Hypothalamus (tissue), 51 donors: Measurements from ENCODE around the gene PAFAH2.
"Not testable (repeated sequence)": the region's sequence is repeated elsewhere in the genome, so short reads cannot be mapped to it uniquely, and the experiment has no call there.

Experiments
- DNase-seq, 51 donors: peaks; one replicate each; lab custom pipeline; 2025; lab: John Stamatoyannopoulos, UW

Gene PAFAH2

DNA sequence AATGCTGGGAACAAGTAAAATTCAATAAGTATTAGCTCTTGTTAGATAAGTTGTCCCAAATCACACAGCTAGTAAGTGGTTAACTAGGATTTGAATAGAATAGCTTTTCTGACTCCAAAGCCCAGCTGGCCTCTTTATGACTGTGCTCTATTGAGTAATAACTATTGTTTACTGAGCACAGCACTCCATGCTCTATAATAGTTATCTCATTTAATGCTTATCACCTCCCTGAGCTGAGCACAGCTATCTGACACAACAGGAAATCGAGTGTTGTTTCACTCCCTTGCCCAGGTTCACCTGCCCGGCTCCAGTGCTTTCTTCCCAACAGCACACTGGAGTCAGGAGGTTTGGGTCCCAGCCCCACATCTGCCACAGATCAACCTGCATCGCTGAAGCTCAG, 52.9 kb downstream of the PAFAH2 start:
- no peak for DNase-seq

DNA sequence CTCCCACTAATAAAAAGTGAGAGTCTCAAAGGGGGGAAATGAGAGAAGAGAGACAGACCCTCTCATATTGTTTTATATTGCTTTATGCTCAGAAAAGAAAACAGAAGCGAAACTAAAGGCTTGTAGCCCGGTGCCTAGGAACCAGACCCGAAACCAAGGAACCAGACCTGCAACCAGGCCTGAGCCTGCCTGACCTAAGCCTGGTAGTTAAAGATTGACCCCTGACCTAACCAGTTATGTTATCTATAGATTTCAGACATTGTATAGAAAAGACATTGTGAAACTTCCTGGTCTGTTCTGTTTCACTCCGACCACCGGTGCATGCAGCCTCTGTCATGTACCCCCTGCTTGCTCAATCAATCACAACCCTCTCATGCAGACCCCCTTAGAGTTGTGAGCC, 54.4 kb downstream of the PAFAH2 start:
- not testable (repeated sequence) for DNase-seq

DNA sequence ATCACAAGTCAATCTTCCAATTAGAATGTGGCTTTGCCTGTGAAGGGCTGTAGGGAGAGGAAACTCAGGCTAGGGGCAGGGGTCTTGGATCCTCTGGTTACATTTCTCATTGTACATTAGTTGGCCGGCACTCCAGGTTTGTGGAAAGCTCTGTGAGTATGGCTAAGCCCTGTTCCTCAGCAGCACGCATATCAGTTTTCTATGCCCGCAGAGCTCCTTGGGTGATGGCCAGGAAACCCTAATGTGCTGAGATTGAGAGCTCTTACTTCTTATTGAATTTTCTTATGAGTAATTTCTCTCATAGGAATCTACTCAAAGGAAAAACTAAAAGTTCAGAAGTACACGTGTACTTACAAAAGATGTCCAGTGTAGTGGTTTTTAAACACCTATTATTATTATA, 60.9 kb downstream of the PAFAH2 start:
- DNase-seq, result no peak

DNA sequence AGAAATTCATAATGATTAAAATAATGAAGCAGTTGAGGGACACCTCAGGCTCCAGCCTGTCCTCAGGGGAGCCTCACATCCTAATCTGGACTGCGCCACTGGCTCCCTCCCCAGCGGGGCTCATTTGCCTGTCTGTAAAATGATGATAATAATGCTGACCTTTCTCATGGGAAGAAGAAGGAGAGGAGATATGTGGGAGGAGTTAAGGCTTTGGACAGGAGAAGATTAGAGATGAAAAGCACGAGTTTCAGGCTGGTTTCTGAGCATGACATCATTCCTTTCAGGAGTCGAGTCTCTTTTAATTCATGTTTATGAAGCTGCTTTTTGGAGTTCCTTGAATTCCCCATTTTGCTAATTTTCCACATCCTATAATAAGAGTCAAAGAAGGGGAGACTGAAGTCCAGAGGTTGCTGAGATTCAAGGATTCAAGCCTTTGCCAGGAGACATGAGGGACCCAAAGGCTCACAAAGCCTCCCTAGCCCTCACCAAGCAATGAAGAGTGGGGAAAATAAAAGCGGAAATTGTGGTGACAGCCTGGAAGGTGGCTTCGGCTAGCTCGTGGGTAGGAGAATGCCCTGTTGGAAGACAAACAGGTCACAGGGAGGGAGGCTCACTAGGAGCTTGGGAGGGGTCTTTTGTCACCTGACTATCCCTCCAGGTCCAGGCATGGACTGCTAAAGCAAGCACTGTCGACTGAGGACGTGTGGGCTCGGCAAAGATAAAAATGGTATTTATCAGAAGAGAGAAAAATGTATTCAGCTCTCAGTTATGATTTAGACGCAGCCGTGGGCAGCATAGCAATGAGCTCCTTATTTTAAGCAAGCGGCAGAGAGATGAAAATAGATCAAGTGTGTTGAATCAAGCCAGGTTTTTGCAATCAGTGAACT, 64.1 kb downstream of the PAFAH2 start:
- DNase-seq, result peak in 3 of 51 donors; percentile 11 to 58 (median 49)

DNA sequence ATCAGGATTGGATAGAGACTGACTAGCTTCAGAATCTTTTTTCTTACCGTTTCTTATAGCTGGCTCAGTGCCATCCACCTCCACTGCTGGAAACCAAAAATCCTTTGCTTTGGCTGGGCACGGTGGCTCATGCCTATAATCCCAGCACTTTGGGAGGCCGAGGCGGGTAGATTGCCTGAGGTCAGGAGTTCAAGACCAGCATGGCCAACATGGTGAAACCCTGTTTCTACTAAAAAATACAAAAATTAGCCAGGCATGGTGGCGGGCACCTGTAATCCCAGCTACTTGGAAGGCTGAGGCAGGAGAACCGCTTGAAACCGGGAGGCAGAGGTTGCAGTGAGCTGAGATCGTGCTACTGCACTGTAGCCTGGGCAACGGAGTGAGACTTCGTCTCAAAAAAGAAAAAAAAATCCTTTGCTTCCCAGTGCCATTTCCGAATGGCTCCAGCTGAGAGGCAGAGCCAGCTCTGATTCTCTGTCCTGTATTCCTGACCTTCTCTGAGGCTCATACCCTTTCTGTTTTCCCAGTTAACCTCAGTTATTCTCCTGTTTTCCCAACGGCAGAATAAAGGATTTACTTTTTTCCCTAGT, 65.0 kb downstream of the PAFAH2 start:
- DNase-seq, result peak in 1 of 51 donors; percentile 25

DNA sequence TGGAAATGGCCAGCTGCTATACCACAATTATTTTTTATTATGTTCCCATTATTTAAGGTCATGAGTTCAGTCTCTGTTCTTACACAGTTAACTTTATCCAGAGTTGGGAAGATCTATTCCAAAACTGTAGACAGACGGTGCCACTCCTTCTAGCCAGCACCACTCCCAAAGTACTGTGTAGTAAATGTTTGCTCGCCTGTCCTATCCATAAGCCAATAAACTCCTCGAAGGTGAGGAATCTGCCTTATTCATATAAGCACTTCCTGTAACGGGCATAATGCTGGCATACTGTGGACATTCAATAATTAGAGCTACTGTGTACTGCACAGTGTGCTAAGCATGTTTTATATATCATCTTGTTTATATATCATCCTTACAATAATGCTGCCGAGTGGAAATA, 65.5 kb downstream of the PAFAH2 start:
- no peak for DNase-seq

DNA sequence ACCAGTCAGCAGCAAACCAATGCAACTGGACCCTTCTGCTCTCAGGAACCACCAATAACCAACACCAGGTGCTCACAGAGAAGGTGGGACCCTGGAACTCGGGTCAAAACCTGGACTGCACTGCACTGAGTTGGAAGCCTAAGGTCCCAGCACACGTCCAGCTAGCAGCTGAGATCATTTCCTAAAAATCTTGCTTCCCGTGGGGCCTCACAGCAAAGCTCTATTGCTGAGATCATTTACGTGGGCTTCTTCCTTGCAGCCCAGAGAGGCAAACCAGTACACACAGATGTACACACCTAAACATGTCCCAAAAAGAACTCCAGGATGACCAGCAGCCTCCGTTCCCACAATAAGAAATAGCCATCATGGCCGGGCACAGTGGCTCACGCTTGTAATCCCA, 68.8 kb downstream of the PAFAH2 start:
- DNase-seq, result no peak

DNA sequence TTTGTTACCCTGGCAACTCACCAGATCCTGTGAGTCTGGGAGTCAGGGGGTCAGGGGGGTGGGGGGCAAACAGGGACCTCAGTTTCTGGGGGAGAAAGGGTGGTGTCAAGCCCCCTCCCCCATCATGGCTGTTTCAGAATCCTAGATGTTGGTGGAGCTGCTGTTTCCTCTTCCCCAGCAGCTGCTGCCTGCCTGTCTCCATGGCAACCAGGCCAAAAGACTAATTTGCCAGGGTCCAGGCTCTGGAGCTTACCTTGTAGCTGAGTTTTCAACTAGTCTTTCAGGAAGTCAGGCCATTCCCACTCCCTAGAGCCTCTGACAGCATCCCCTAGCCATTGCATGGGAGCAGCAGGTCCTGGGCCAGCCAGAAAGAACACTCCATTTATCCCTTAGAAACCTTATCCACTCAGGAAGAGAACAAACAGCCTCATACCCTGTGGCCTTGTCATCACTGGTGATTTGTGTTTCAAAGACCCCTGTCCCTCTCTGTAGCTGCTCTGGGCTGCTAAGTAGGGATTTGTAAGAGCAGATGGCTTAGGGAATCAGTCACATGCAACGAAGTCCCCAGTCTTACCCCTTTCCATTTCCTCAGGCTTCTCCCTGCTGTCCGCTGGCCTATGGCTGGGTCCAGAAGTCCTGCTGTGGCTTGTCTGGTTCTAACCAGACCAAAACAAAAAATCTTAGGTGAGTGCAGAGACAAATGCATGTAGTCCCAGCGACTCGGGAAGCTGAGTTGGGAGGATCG, 70.2 kb downstream of the PAFAH2 start:
- DNase-seq, result peak in 18 of 51 donors; percentile 12 to 69 (median 36)

DNA sequence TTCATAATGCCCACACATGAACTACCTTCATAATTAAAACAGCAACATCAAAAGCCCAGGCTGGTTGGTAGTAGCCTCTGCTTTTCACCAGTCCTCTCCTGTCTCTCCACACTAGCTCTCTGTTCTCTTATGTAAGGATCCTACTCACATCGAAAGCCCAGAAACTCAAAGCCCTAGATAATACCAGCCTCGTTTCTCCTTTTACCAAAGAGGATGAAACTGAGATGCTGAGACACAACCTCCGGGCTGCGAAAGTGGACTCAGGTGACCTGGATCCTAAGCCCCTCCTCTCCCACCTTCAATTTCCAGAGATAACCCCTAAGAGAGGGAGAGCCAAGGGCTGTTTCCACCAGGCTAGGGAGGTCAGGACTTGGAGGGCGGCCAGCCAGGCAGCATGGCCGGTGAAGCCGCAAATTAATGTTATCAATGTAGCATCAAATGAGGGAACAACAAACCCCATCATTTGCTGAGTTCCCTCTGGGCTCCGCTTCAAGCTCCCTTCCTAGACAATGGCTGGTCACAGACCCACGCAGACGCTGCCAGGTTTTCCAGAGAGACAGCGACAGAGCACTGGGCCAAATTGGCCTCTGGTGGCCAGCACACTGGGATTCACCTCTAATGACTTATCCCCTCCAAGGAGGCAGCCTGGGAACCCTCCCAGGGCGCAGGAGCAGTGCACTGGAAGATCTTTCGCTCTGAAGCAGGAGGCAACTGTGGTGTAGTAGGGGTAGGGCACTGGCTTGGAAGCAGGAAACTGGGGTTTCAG, 70.9 kb downstream of the PAFAH2 start:
- peak in 42 of 51 donors; percentile 11 to 73 (median 44) for DNase-seq

DNA sequence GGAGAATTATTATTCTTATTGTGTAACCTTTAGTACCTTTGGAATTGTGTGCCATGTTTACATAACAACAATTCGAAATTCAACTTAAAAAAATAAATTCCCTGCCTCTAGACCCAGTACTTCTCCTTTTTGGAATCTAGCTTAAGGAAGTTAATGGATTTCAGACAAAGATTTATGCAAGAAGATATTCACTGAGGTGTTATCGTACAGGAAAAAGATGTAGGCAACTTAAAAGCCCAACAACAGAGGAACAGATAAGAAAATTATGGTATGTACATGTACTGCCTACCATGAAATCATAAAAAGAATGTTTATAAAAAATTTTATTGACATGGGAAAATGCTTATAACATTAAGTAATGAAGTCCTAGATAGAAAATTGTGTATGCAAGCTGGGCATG, 73.4 kb downstream of the PAFAH2 start:
- no peak for DNase-seq

DNA sequence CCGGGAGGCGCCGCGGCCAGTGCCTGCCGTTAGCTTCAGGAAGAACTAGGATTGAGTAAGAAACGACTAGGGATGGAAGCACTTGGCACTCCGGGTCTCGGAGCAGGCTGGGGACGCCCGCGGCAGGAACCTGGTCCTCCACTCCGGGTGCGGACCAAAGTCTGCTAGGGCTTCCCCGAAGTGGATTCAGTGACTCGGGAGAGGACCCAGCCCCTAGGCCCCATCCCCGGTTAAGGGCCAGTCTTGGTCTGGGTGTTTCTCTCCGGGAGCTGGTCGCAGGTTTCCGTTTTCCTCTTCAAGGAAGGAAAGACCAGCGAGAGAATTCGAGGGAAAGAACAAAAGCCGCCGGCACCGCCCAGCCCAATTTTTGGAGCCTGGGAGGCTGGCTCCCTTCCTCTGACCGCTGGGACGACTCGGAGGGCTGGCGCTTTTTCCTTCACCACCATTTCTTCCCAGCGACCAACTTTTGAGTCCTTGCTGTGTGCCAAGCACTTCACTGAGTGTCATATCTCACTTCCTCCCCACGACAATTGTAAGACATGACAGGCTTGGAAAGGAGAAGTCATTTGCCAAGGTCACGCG, 74.8 kb downstream of the PAFAH2 start:
- peak in 14 of 51 donors; percentile 35 to 80 (median 62) for DNase-seq

DNA sequence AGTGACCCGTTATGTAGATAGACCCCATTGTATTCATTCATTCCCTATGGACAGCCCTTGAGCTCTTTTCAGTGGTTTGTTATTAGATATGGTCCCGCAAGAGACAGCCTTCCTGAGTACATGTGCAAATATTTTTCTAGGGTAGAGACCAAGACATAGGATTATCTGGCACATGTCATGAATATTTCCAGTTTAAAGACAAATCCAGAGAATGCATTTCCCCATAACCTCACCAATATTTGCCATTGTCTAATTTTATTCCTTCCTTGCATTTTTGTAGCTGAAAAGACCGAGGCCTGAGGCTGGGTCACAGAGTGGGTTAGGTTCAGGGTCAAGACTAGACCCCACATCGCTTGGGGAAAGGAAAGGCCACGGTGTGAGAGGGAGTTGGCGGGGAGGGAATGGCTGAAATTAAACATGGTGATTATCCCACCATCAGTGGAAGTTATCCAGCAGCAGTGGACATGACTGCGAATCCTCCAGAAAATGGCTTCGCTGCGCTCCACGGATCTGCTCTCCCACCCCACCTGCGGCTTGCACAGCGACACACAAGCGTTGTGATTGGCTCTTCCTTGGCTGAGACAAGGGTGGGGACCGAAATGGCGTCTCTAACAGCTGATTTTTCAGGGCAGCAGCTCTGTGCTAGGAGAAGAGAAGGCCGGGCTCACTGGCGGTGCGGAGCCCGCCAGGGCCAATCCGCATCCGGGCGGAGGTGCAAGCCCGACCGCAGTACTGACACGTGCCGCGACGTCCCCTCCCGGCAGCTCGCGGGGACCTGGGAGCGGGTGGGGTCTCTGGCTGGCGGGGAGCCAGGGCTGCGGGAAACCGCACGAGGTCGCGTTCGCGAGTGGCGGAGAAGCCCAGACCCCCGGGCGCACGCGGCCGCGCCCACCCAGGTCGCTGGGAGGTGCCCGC, 75.5 kb downstream of the PAFAH2 start:
- peak in 41 of 51 donors; percentile 16 to 80 (median 54) for DNase-seq

DNA sequence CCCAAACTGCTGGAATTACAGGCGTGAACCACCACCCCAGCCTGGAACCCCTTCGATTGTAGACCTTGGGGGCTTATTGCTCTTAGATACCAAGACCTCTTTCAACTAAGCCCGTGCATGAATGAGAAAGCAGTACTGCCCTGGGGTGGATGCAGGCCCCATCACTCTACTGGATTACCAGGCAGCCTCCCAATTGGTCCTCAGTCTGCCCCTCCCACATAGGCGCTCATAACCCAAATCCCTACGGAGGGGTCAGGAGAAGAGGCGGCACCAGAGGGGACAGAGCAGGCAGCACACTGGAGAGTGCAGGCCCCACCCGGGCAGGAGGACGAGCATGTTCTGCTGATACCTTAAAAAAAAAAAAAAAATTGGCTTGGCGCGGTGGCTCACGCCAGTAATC, 79.2 kb downstream of the PAFAH2 start:
- no peak for DNase-seq

DNA sequence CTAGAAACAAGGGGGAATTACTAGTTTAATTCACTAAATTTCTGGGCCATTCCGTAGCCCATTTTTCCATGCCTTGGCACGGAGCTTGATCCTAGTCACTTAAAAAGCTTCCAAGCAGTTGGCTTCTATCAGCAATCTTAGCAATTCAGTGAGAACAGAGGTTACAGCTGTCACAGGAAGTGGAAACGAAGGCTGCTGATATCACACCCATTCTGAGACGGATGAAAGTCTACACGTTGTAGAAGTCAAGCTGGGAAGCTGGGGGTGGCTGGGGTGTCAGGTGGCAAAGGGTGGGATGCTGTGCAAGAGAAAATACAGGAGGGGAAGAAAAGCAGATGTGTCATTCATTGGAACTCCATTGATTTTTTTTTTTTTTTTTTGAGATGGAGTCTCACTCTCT, 79.9 kb downstream of the PAFAH2 start:
- no peak for DNase-seq

DNA sequence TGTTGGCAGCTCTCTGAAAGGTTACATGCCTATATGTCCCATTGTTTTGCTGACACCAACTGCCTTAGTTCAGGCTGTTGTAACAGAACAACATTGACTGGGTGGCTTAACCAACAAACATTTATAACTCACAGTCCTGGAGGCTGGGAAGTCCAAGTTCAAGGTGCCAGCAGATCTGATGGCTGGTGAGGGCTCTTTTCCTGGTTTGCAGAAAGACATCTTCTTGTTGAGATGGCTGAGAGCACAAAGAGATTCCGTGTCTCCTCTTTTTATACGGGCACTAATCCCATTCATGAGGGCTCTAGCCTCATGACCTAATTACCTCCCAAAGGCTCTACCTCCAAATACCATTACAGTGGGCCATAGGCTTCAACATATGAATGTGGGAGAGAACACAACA, 81.4 kb downstream of the PAFAH2 start:
- DNase-seq, result no peak

DNA sequence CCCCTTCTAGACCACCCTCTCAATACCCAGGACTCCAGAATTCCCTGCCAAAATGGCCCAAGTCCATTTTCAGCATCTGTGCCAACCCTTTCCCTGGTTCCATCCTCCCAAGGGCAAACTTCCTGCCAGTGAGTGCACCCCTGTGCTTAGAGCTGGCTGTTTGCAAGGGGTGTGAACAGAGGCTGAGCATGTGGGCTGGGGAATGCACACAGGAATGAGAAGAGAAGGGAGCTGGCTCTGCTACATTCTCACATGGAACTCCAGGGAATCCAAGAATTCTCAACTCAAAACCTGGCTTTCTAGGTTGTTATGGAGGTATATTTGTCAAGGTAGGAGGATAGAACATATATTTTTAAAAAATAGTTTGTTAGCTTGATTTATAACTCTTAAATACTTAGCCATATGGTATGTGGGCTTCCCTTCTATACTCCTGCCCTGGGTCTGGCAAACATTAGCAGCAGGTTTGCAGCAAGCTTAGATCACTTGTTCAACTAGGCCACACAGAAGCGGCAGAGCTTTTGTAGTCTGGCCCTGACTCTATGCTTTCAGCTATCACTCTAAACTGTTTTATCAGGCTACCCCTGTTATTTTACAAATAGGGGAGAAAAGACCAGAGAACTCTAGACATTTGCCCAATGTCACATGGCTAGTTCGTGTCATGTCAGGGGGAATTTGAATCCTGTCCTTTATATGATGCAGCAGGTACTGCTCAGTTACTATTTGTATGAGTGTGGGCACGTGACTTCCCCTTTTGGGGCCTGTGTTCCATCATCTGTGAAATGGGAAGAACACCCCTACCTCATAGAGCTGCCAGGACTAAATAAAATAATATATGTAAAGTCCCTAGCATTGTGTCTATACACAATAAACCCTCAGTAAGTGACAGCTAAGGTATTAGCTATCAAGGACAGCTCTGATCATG, 83.5 kb downstream of the PAFAH2 start:
- DNase-seq, result peak in 1 of 51 donors; percentile 3

DNA sequence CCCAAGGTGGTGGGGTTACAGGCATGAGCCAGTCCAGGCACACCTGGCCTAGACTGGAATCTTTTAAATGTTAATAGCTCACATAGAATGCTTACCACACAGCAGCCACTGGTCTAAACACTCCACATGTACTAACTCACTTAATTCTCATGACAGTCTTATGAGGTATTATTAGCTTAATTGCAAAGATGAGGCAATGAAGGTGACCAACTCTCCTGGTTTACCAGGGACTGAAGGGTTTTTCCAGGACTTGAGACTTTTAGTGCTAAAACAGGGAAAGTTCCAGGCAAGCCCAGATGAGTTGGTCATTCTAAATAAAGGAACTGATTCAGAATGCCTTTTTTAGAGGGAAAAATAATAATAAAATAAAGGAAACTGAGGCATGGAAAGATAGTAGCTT, 84.7 kb downstream of the PAFAH2 start:
- no peak for DNase-seq
